Measurements from ENCODE around the gene TYW1B.
"Not testable (repeated sequence)": the region's sequence is repeated elsewhere in the genome, so short reads cannot be mapped to it uniquely, and the experiment has no call there.

TYW1B gene

GRCh38 chr7:72827839-72828591, at the start of gene TYW1B:
TYW1B (minus strand) TSS chr7:72828200; CDS start chr7:72828075, 125 bp downstream.
- in situ Hi-C loops (cut with MboI; ENCODE audit: low sequenced_read_pairs) = loop anchor here (10.0 kb wide), 1 partner anchor 87 kb away; no protein-coding TSS in a partner anchor

- in situ Hi-C loops (cut with MboI; ENCODE audit: low sequenced_read_pairs) = not testable (repeated sequence)
Measured at GRCh38 chr7:72867591-72867990, 39.6 kb upstream of the TYW1B start.

GRCh38 chr7:72858846-72859400, 30.9 kb upstream of the TYW1B start:
- in situ Hi-C loops (cut with MboI; ENCODE audit: low sequenced_read_pairs) = not testable (repeated sequence)

- in situ Hi-C loops (cut with MboI; ENCODE audit: low sequenced_read_pairs) = not testable (repeated sequence)
Measured at GRCh38 chr7:72857925-72858324, 29.9 kb upstream of the TYW1B start.

- in situ Hi-C loops (cut with MboI; ENCODE audit: low sequenced_read_pairs) = not testable (repeated sequence)
Measured at GRCh38 chr7:72855261-72855660, 27.3 kb upstream of the TYW1B start.

- in situ Hi-C loops (cut with MboI; ENCODE audit: low sequenced_read_pairs) = not testable (repeated sequence)
Measured at GRCh38 chr7:72852937-72853336, 24.9 kb upstream of the TYW1B start.

- in situ Hi-C loops (cut with MboI; ENCODE audit: low sequenced_read_pairs) = not testable (repeated sequence)
Measured at GRCh38 chr7:72850746-72851145, 22.7 kb upstream of the TYW1B start.

GRCh38 chr7:72844146-72844545, 16.1 kb upstream of the TYW1B start:
- in situ Hi-C loops (cut with MboI; ENCODE audit: low sequenced_read_pairs) = not testable (repeated sequence)

- in situ Hi-C loops (cut with MboI; ENCODE audit: low sequenced_read_pairs) = not testable (repeated sequence)
Measured at GRCh38 chr7:72843166-72843565, 15.2 kb upstream of the TYW1B start.

- in situ Hi-C loops (cut with MboI; ENCODE audit: low sequenced_read_pairs) = not testable (repeated sequence)
Measured at GRCh38 chr7:72840966-72841511, 13.0 kb upstream of the TYW1B start.

GRCh38 chr7:72838315-72838714, 10.3 kb upstream of the TYW1B start:
- in situ Hi-C loops (cut with MboI; ENCODE audit: low sequenced_read_pairs) = not testable (repeated sequence)

- in situ Hi-C loops (cut with MboI; ENCODE audit: low sequenced_read_pairs) = not testable (repeated sequence)
Measured at GRCh38 chr7:72837291-72837690, 9.3 kb upstream of the TYW1B start.

GRCh38 chr7:72830567-72830966, 2.6 kb upstream of the TYW1B start:
- in situ Hi-C loops (cut with MboI; ENCODE audit: low sequenced_read_pairs) = not testable (repeated sequence)

- in situ Hi-C loops (cut with MboI; ENCODE audit: low sequenced_read_pairs) = loop anchor here (10.0 kb wide), 1 partner anchor 85 kb away; no protein-coding TSS in a partner anchor
Measured at GRCh38 chr7:72829687-72830354, 1.8 kb upstream of the TYW1B start.

- in situ Hi-C loops (cut with MboI; ENCODE audit: low sequenced_read_pairs) = loop anchor here (10.0 kb wide), 1 partner anchor 86 kb away; no protein-coding TSS in a partner anchor
Measured at GRCh38 chr7:72829291-72829686, 1.3 kb upstream of the TYW1B start.

GRCh38 chr7:72823765-72824732, 4.0 kb downstream of the TYW1B start:
- in situ Hi-C loops (cut with MboI; ENCODE audit: low sequenced_read_pairs) = loop anchor here (10.0 kb wide), 1 partner anchor 91 kb away; no protein-coding TSS in a partner anchor

- in situ Hi-C loops (cut with MboI; ENCODE audit: low sequenced_read_pairs) = loop anchor here (10.0 kb wide), 1 partner anchor 92 kb away; no protein-coding TSS in a partner anchor
Measured at GRCh38 chr7:72822497-72822896, 5.5 kb downstream of the TYW1B start.

- in situ Hi-C loops (cut with MboI; ENCODE audit: low sequenced_read_pairs) = not testable (repeated sequence)
Measured at GRCh38 chr7:72818663-72819361, 9.2 kb downstream of the TYW1B start.

GRCh38 chr7:72817661-72818060, 10.3 kb downstream of the TYW1B start:
- in situ Hi-C loops (cut with MboI; ENCODE audit: low sequenced_read_pairs) = not testable (repeated sequence)

Measured in HL-60/S4 treated with phorbol 12-myristate 13-acetate at 8.2 ng/mL for 4 days and 3 days (cell line).